Measurements from ENCODE around the gene ADD3. TPM values are rescaled to one million over a fixed set of nuclear protein-coding genes. Genes with fewer than 3 reads are reported as not detected.

The ADD3 gene
- total and polyA plus RNA-seq, 8 donors: 31.9 to 83.3 (median 47.2) TPM

GRCh38 chr10:110151467-110151866 lies 143.7 kb downstream of the ADD3 start:
- WGBS, 2 donors: 21 to 25% methylated on average over 8 of the region's 8 CpGs
- ATAC-seq (peak; percentile 95 to 98 (median 96)), FAIRE-seq (no peak), DNase-seq (peak; percentile 75 to 93 (median 85))
- H3K36me3 ChIP-seq: no peaks in the 10 kb centered on the region
- TF ChIP-seq CTCF (IDR thresholded peaks at IDR 0.05): no peak
- no peaks in the 10 kb centered on the region for H3K27me3 ChIP-seq
- intact Hi-C loops (cut with DNase I): no loop called here
- no peaks in the 10 kb centered on the region for H3K9me3 ChIP-seq
- H3K27ac ChIP-seq: no peak overlapping the region
- no peaks in the 10 kb centered on the region for H3K4me1 ChIP-seq
- H3K4me3 ChIP-seq: no peak overlapping the region

- peak in 1 of 6 donors; percentile 31 for DNase-seq
- WGBS, 2 donors: 41 to 48% methylated on average over 6 of the region's 6 CpGs
- Histone ChIP-seq H3K36me3 (no peaks in the 10 kb centered on the region), H3K27ac (no peak overlapping the region), H3K4me3 (no peak overlapping the region), H3K4me1 (no peaks in the 10 kb centered on the region), H3K9me3 (no peaks in the 10 kb centered on the region), H3K27me3 (no peaks in the 10 kb centered on the region)
- FAIRE-seq: no peak
- TF ChIP-seq CTCF (IDR thresholded peaks at IDR 0.05): no peak
- no peak for ATAC-seq
- intact Hi-C loops (cut with DNase I): no loop called here
Observed at GRCh38 chr10:110151971-110152370, 144.2 kb downstream of the ADD3 start.

GRCh38 chr10:110153396-110153795 lies 145.6 kb downstream of the ADD3 start:
- H3K9me3 ChIP-seq: no peaks in the 10 kb centered on the region
- FAIRE-seq (no peak), ATAC-seq (no peak), DNase-seq (no peak)
- no peaks in the 10 kb centered on the region for H3K36me3 ChIP-seq
- H3K4me1 ChIP-seq: no peaks in the 10 kb centered on the region
- H3K4me3 ChIP-seq: no peak overlapping the region
- no peak for TF ChIP-seq CTCF (IDR thresholded peaks at IDR 0.05)
- no peaks in the 10 kb centered on the region for H3K27me3 ChIP-seq
- no peak overlapping the region for H3K27ac ChIP-seq
- WGBS, 2 donors: 89 to 93% methylated on average over 7 of the region's 7 CpGs
- intact Hi-C loops (cut with DNase I): no loop called here

GRCh38 chr10:110156046-110156445 lies 148.3 kb downstream of the ADD3 start:
- intact Hi-C loops (cut with DNase I): no loop called here
- H3K4me1 ChIP-seq: no peaks in the 10 kb centered on the region
- no peaks in the 10 kb centered on the region for H3K9me3 ChIP-seq
- FAIRE-seq: no peak
- H3K27ac ChIP-seq: no peak overlapping the region
- no peak for DNase-seq
- H3K36me3 ChIP-seq: no peaks in the 10 kb centered on the region
- 89 to 93% methylated on average over 8 of the region's 8 CpGs for WGBS, 2 donors
- TF ChIP-seq CTCF (IDR thresholded peaks at IDR 0.05): no peak
- no peak for ATAC-seq
- H3K4me3 ChIP-seq: no peak overlapping the region
- H3K27me3 ChIP-seq: no peaks in the 10 kb centered on the region

GRCh38 chr10:110158051-110159005 lies 150.5 kb downstream of the ADD3 start:
- ATAC-seq: no peak
- Histone ChIP-seq H3K9me3 (no peaks in the 10 kb centered on the region), H3K4me3 (no peak overlapping the region), H3K36me3 (no peaks in the 10 kb centered on the region), H3K27me3 (no peaks in the 10 kb centered on the region), H3K27ac (no peak overlapping the region), H3K4me1 (no peaks in the 10 kb centered on the region)
- FAIRE-seq: no peak
- no peak for TF ChIP-seq CTCF (IDR thresholded peaks at IDR 0.05)
- intact Hi-C loops (cut with DNase I): no loop called here
- 86 to 91% methylated on average over 11 of the region's 11 CpGs for WGBS, 2 donors
- DNase-seq: no peak

All from pancreas (tissue), 10 donors.